Stimulated activated naive CD4-positive, alpha-beta T cell treated with Interleukin-2 at 50 U/mL for 16 hours (primary cell): ENCODE measurements around the gene PSD2.

Source experiments
- DNase-seq: peaks from one replicate; lab custom pipeline; 2025; lab: John Stamatoyannopoulos, UW

The PSD2 gene

GRCh38 chr5:139880416-139881142 is 85.0 kb downstream of the PSD2 start:
- DNase-seq = no peak

GRCh38 chr5:139881143-139881733 is 85.6 kb downstream of the PSD2 start:
- DNase-seq = no peak

- no peak for DNase-seq
Observed at GRCh38 chr5:139882316-139882715, 86.7 kb downstream of the PSD2 start.

GRCh38 chr5:139882961-139883539 is 87.4 kb downstream of the PSD2 start:
- no peak for DNase-seq

GRCh38 chr5:139884144-139884543 is 88.5 kb downstream of the PSD2 start:
- no peak for DNase-seq

GRCh38 chr5:139884734-139885133 is 89.1 kb downstream of the PSD2 start:
- DNase-seq = no peak

- DNase-seq = no peak
Observed at GRCh38 chr5:139885172-139885856, 89.7 kb downstream of the PSD2 start.

GRCh38 chr5:139885857-139886208 is 90.2 kb downstream of the PSD2 start:
- no peak for DNase-seq

- no peak for DNase-seq
Observed at GRCh38 chr5:139886213-139886612, 90.6 kb downstream of the PSD2 start.

- DNase-seq = no peak
Observed at GRCh38 chr5:139888370-139888769, 92.8 kb downstream of the PSD2 start.

GRCh38 chr5:139889410-139889809 is 93.8 kb downstream of the PSD2 start:
- no peak for DNase-seq

- no peak for DNase-seq
Observed at GRCh38 chr5:139893873-139894272, 98.3 kb downstream of the PSD2 start.
